GM18858 (cell line): ENCODE measurements around the gene BRD9.
"Not testable (repeated sequence)": the region's sequence is repeated elsewhere in the genome, so short reads cannot be mapped to it uniquely, and the experiment has no call there.

Experiments
- ATAC-seq: cut with Tn5 transposase; IDR thresholded peaks from one replicate; pipeline ENCODE4 v1.9.1; 2021; ENCODE audit not compliant: unreplicated experiment

Gene BRD9

DNA sequence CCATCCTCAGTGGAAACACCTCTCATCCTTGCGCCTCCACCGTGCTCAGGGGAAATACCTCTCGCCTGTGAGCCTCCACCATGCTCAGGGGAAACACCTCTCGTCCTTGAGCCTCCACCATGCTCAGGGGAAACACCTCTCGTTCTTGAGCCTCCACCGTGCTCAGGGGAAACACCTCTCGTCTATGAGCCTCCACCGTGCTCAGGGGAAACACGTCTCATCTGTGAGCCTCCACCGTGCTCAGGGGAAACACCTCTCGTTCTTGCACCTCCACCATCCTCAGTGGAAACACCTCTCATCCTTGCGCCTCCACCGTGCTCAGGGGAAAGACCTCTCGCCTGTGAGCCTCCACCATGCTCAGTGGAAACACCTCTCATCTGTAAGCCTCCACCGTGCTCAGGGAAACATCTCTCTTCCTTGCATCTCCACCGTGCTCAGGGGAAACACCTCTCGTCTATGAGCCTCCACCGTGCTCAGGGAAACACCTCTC lies 46.0 kb downstream of the BRD9 start:
- ATAC-seq = peak; percentile 46

DNA sequence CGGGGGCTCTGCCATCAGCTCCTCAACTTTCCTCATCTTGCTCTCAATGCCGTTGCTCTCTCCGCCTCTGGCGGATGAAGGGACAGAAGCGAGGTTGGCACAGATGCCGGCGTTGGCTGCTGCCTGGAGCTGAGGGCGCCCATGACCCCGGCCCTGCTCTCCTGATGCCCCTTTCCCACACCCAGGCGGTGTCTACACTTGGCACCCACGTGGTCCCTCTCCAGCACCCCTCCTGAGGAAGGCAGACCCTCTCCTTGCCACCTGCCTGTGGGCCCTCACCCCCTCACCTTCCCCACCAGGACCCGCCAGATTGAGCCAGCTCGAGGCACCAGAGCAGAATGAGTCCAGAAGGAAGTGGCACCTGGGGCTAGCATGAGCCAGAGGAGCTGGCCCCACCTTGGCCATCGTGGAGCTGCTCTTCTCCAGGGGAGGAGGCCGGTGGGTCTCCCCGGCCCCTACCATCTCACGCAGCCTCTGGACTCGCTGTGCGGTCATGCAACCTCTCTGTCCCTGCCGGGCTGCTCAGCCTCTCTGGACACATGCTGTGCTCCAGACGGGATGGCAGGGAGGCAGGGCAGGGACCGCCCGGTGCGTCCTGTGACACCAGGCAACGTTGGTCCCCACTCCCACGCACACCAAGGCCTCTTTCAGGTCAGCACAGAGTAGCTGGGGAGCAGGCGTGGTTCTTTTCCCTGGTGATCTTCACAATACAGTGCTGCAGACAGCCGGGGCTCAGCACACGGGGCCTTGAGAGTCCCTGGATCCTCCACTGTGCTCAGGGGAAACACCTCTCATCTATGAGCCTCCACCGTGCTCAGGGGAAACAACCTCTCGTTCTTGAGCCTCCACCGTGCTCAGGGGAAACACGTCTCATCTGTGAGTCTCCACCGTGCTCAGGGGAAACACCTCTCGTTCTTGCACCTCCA lies 46.7 kb downstream of the BRD9 start:
- ATAC-seq = not testable (repeated sequence)

DNA sequence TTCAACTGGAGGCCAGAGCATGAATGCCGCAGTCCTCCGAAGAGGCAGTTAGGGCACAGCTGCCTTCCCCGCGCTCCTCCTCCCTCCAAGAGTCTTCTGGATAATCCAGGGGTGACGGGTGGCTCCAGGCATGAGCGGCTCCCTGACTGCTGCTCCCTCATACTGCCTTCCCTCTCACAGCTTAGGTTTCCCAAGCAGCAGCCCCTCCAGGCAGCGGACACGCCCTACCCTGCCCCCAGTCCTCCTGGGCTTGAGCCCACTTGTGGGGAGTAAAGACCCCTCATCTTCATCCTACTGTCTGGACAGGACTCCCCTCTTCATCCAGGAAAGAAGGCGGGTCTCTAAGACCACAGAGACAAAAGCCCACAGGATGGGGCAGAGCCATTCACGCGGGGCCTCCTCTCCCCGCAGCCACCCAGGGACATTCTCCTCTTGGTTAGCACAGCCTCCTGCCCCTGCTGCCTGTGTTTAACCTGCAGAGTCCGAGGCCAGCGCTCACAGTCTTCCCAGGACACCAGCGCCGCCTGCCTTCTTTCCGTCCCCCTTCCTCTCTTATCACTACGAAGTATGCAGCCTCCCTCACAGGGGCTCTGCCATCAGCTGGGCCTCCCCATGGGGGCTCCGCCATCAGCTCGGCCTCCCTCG lies 47.4 kb downstream of the BRD9 start:
- not testable (repeated sequence) for ATAC-seq

DNA sequence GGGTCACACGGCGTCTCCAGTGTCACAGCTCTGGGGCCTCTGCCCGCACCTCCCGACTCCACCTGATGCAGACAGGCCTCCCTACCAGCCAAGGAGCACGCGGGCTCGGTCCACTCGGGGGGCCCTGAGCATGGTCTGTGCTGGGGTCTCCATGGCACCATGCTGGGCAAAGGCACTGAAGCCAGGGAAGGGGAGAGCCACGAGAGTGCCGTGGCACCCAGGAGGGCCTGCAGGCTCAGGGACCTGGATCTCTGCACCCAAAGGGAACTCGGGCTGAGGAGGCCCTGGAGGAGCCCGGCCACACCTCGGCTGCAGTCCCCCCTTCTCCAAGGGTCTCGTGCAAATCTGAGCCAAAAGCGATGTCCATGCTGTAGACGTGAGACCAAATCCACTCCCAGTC lies 48.2 kb downstream of the BRD9 start:
- ATAC-seq = not testable (repeated sequence)

DNA sequence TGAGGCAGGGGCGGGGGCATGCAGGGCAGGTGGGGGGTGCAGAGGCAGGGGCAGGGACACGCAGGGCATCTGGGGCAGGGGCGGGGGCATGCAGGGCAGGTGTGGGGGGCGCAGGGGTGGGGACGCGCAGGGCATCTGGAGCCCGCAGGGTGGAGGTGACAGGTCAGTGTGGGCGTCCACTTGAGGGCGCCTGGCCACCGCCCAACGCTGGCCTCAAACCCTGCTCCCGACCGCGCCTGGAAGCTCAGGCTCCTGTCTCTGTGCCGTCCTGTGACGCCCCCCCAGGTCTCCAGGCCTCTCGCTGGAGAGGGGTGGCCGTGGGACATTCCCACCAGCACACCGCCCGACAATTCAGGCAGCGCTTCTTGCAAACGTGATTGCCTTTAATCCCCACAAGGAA lies 48.7 kb downstream of the BRD9 start:
- ATAC-seq = not testable (repeated sequence)

DNA sequence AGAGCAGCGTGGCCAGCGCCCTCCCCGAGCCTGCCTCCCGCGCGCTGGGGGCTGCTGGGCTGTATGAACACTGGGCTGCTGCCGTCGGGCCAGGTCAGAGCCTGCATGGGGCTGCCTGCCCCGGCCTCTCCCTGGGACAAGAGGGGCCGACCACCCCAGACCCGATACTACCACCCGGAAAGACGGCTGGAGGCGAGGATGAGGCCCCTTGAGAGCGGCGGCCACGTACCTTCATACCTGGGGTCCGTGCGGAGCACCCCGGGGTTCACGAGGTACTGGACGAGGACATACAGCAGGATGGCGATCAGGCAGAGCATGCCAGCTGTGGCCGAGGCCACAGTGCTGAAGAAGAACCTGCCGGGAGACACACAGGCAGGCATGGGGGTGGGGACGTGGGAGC lies 49.2 kb downstream of the BRD9 start:
- ATAC-seq = not testable (repeated sequence)

DNA sequence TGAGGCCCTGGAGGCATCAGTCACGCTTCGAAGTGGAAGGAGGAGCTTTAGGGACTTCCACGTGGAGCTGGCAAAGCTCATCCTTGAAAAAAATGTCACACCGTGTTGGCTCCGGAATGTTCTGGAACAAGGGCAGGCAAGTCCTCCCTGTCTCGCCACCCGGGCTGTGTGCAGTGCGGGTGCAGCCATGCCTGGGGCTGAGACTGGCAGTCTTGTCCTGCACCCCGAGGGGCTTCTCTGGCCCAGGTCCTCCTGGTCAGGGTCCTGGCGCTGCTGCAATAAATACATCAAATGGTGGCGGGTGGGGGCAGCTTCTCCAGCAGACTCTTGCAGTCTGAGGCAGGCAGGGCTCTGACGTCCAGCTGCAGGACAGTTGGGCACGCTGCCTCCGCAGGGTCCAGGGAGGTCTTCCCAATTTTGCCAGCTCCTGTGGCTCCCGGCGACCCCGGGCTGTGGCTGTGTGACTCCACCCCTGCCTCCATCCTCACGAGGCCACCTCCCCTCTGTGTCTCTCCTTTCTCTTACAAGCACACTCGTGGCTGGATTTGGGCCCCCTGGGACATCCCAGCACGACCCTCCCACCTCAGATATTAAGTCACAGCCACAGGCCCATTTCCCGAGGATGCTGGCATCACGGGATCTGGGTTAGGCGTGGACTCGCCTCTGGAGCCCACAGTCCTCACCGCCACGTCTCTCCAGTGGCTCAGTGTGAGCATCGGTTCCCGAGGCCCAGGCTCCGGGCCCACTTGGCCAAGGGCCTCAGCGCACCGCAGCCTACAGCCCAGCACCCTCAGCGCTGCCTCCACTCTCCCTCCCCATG lies 50.0 kb downstream of the BRD9 start:
- not testable (repeated sequence) for ATAC-seq

DNA sequence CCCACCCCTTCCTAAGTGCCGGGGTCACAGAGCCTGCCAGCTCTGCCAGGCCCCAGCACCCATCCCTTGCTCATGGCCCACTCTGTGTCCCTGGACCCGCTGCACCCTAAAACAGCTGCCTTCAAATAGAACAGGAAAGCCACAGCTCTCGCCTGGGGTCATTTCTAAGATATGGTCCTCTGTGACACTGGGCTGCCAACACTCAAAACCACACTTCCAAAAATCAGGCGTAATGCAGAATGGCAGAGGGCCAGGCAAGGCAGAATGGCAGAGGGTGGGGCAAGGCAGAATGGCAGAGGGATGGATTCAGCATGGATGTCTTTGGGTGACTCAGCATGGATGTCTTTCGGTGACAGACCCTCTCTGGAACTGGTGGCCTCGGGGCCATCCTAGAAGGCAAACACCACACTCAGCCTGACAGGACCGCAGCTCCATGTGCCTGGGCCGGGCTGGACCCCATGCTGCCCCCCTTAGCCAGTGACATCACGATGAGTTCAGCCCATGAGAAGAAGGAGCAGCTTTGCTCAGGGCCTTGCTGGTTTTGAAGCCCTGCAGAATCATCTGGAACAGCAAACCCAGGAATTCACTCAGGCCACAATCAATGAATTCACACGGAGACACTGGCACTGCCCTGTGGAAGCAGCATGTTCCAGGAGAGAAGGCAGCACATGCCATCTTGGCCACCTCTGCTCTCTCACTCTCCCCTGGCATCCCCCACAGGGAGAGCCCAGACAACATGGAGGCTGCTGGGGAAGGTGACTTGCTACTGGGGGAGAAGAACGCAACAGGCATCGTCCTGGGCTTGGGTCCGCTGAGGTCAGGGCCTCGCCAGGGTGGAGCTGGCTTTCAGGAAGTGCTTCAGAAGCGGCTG lies 50.8 kb downstream of the BRD9 start:
- not testable (repeated sequence) for ATAC-seq

DNA sequence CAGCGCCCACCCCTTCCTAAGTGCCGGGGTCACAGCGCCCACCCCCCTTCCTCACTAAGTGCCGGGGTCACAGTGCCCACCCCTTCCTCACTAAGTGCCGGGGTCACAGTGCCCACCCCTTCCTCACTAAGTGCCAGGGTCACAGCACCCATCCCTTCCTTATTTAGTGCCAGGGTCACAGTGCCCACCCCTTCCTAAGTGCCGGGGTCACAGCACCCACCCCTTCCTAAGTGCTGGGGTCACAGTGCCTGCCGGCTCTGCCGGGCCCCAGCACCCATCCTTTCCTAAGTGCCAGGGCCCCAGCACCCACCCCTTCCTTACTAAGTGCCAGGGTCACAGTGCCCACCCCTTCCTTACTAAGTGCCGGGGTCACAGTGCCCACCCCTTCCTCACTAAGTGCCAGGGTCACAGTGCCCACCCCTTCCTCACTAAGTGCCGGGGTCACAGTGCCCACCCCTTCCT lies 51.6 kb downstream of the BRD9 start:
- not testable (repeated sequence) for ATAC-seq

DNA sequence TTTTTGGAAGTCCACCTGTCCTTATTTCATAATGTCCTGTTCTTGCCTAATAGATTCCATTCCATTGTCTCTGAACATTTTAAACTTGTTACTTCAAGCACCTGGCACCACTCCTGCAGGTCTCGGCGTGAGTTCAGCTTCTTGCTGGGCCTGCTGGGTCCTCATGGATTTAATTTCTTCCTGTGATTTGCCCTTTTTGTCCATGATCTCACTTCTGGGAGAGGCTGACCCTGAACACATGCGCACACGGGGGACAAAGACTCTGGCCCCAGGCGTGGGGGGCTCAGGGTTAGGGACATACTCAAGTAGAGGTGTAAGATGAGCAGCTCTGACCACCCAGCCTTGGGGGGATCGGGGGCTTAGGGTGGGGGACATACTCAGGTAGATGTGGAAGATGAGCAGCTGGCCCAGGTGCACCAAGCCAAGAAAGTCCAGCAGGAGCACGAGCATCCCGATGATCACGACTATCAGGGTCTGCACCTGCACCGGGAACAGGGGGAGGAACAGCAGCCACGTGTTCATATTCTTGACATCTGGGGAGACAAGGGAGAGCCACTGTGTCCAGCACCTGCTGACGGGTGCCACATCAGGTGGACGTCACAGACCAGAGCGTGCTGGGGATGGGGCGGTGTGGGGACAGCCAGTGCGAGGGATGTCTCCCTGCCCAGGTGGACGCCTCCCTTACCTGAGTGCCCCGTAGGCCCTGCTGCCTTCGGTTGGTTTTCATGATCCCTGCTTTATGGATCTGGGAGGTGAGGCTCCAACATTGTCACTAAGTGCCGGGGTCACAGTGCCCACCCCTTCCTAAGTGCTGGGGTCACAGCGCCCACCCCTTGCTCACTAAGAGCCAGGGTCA lies 52.3 kb downstream of the BRD9 start:
- ATAC-seq = not testable (repeated sequence)

DNA sequence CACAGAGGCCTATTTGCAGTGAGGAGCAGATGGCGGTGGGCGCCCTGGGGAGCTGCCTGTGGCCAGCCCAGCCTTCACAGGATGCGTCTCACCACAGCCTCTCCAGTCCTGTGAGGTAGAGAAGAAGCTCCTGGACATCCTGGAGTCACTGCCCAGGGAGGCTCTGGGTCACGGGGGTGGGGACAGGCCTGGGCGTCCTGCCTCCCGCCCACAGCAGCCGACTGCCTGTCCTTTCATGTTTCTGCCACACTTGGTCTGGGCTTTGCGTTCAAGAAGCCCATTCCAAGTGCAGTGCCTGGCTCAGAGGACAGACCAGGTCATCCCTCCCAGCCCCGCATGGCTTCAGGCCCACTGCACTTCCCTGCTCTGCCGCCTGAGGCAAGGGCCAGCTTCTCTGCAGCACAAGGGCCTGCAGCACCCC lies 54.2 kb downstream of the BRD9 start:
- ATAC-seq = not testable (repeated sequence)

DNA sequence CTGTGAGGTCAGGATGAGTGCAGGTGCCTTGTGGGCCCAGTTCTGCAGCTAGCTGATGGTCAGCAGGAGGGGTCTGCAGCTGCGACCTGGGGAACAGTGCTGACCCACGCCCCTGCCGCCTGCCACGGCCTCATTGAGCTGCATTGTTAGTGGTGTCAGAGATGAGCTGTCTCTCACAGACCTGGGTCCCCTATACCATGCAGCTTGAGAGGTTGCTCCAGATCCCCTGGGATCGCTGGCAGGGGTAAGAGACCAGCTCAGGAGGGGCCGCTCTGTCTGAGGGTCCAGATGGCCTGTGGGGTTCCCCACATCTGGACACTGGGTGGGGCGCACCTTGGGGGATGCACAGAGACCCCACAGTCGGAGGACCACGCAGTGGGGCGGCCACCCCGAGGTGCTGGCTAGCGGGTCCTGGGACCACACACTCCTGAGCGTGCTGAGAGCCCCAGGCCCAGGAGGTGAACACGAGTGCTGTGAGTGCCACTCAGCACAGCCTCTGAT lies 54.9 kb downstream of the BRD9 start:
- not testable (repeated sequence) for ATAC-seq

DNA sequence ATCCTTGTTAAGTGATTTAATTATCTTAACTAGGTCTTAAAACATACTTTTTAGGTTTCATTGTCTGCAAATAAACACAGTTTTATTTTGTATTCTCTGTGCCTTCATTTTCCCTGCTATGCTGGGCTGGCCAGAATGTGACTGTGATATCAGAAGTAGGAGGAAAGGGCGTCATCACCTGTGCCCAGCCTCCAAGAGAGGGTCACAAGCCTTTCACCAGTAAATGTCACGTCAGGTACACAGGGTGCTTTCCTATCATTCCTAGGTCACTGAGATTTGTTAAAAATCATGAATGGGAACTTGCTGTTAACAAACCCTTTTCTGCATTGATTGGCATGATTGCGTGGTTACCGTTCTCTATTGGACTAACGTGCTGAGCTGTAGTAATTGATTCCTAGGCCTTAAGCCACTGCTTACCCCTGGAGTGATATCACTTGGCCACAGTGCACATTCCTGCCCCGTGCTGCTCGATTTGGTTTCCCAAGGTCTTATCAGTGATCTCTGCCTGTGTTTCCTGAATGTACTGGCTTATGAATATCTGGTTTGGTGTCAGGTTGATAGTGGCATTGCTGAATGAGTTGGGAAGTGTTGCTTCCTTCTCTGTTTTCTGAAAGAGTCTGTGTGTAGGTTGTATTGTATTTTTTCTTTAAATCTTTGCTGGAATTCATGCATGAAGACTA lies 56.5 kb downstream of the BRD9 start:
- ATAC-seq = not testable (repeated sequence)

DNA sequence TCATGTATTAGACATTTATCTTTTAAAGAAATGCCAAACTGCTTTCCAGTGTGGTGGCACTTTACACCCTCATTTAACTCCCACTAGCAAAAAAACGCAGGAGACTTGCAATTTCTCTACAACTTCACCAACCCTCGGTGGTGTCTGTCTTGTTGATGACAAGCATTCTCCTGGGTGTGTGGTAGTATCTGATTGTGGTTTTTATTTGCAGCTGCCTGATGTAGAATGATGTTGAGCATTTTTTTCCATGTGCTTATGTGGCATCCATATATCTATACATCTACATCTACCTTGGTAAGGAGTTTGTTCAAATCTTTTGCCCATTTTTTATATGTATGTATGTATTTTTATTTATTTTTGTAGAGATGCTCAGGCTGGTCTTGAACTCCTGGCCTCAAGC lies 58.6 kb downstream of the BRD9 start:
- not testable (repeated sequence) for ATAC-seq

DNA sequence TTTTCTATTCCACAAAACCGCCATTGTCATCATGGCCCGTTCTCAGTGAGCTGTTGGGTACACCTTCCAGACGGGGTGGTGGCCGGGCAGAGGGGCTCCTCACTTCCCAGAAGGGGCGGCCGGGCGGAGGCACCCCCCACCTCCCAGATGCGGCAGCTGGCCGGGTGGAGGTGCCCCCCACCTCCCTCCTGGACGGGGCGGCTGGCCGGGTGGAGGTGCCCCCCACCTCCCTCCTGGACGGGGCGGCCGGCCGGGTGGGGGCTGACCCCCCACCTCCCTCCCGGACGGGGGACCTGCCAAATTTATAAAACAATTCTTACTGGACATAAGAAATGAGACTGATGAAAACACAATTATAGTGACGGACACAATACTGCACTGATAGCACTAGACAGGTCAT lies 64.4 kb downstream of the BRD9 start:
- not testable (repeated sequence) for ATAC-seq

DNA sequence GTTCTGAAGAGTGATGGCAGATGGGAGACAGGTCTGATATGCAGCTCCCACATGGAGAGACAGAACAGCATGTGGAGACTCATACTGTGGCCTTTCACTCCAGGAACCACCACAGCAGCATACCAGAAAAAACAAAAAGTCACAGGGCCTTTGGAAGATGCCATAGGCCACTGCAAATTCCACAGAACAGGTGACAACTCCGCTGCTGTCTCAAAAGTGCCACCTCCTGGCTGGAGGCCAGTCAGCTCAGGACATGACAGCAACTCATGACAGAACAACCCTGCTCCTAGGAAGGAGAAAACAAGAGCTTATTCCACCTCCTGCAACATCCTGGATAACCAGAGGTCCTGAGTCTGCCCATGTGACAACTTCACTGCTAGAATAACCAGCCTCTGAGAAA lies 67.1 kb downstream of the BRD9 start:
- not testable (repeated sequence) for ATAC-seq

DNA sequence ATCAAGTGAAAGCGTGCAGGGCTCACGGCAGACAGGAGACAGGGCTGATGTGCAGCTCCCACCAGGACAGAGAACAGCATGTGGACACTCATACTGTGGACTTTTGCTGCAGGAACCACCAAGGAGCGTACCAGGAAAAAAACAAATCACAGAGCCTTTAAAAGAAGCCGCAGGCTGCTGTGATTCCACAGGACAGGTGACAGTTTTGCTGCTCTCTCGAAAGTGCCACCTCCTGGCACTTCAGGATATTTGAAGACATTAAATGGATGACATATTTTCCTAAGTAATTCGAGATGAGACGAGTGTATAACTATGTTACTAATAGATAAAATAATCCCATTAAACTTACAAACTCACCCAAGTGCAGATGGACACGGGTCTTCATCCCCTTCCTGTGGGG lies 71.1 kb downstream of the BRD9 start:
- ATAC-seq = no peak

DNA sequence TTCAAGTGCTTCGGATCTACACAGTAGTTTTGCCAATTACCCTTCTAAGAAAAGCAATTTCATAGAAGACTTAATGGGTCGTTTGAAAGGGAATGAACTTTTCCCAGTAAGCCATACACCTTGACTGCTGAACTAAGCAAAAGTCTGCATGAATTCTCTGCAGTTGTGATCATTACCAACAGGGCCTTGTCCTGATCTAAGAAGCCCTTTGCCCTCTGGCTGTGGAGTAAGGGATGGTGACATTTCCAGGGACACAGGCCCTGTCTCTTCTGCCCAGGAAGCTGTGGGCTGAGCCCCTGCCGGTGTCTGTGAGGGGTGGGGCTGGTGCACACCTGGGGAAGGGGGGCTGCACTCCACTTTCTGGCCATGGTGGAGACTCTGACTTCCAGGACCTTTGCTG lies 72.4 kb downstream of the BRD9 start:
- ATAC-seq = no peak
